Sciatic nerve (tissue), 2 donors: ENCODE measurements around the gene ACVRL1. TPM values are rescaled to one million over a fixed set of nuclear protein-coding genes. Genes with fewer than 3 reads are reported as not detected.

Source experiments
- ATAC-seq: fragments of 200-7000 bp; cut with Tn5 transposase; one replicate; pipeline ENCODE4 v1.9.1; 2020; ENCODE audit warnings: mild to moderate bottlenecking, moderate library complexity
- DNase-seq: peaks from one replicate; pipeline ENCODE4 v3.0.0-alpha.2; 2020; ENCODE audit warnings: low spot score
- intact Hi-C: fragments of 100-400 bp; cut with DNase I; formaldehyde crosslinking; loops from one replicate; pipeline ENCODE4 v1.14.2; 2022
- total RNA-seq: library from RNA; stranded (reverse); fragmentation: NEBNext Ultra II Directional; extraction: Animal tissue kit (Norgen Biotek cat#: 25700); gene quantifications from one replicate; pipeline ENCODE4 v1.2.1, GENCODE V29; 2021
- donor health status: DM: no; HTN: no; CAD: no.
- donor health status: DM: no; HTN: no; CAD: no.

The ACVRL1 gene
- total RNA-seq, 1 donor from 2014 or later, result 57.6 TPM

GRCh38 chr12:51926064-51926632, 18.8 kb downstream of the ACVRL1 start:
- no peak for ATAC-seq
- peak; percentile 57 for DNase-seq
- intact Hi-C loops, result no loop called here

DNA sequence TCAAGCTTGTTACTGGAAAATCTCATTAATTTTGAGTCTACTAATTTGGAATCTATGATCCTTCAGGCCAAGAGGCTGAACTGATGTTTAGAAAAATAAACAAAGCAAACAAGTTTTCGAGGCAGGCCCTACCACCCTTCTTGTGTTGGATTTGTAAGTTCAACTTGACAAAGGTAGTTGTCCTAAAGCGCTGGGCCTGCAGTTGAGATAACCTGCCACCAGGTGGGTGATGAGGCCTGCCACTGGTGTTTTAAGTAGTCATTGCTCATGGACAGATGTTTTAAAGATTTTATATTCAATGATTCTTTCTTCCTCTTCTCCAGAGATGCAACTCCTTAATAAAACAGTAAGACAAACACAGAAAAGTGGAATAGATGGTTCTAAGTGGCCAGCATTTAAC, 19.4 kb downstream of the ACVRL1 start:
- intact Hi-C loops, result no loop called here
- peak; percentile 30 for DNase-seq
- ATAC-seq, result no peak

GRCh38 chr12:51932218-51933076, 25.1 kb downstream of the ACVRL1 start:
- ATAC-seq, result peak; percentile 51
- DNase-seq, result peak; percentile 12
- intact Hi-C loops, result no loop called here

DNA sequence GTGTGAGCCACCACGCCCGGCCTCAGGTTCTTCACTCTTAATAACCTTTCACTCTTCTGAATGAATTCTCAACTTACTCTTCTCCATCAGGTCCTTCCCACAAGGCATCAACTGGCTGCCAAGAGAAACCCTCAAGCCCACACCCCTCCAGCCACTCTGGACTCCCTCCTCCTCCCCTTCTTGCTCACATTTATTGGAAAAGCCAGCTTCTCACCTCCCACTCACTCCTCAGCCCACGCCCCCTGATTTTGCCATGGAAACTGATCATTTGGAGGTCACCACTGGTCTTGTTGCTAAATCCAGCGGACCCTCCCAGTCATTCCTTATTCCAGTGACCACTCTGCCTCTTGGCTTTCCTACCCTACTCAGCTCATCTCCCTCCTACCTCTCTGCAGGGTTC, 26.8 kb downstream of the ACVRL1 start:
- no peak for DNase-seq
- no peak for ATAC-seq
- intact Hi-C loops, result no loop called here

DNA sequence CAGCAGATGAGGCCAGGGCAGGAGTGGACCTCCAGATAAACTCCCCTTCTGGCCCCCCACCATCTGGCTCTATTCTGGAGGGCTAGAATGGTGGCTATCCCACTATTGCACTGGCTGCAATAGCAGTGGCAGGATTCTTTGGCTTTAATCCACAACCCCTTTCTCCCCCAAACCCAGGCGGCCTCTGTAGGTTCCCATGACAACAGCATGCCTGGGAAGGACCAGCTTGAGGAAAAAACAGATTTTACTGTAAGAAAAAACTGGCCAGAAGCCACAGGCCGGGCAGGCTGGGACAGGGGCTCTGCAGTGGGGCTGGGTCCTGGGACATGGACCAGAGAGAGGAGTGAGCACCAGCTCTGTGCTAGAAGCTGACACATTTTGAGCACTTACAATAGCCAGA, 30.6 kb downstream of the ACVRL1 start:
- no peak for DNase-seq
- intact Hi-C loops, result no loop called here
- no peak for ATAC-seq

DNA sequence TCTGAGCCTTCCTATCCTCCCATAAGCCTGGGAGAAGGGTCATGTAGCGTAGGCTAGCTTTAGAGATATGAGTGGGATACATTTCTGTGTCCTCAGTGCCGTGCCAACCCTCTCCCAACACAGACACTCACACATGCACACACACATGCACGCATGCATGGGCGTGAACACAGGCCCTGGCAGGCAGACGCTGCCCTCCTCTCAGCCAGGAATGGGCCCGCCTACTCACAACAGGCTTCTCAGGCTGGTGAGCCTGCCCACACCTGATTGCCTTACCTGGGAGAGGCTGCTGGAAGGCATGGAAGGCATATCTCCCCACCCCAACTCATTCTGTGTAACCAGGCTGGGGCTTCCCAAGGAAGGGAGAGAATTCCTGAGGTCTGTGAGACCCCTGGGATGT, 31.4 kb downstream of the ACVRL1 start:
- DNase-seq, result no peak
- no peak for ATAC-seq

DNA sequence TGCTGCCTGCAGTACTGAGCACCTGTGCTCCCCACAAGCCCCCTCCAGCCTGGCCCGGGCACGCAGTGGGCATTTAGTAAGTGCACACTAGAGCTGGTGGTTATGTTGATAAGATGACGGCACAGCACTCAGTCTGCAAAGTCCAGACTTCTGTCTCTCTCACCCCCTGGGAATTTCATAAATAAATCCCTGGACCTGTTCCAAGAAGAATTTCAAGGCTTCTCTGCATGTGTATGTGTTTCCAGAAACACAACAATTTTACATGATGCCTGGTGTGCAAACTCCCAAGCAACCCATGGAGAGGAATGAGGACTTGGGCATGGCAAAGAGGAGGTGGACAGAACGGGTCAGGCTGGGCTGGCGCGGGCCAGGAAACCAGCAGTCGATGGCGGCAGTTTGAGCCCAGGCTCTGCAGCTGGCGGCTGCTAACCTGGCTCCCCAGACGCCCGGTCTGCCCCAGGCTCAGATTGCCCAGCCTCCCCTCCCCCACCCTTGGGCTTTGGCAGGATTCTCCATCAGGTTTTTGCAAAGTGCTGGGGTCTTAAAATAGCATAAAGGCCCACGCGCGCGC, 33.8 kb downstream of the ACVRL1 start:
- no peak for ATAC-seq
- intact Hi-C loops, result no loop called here
- DNase-seq, result no peak

More for the DNA sequence above, 31.4 kb downstream of the ACVRL1 start:
- intact Hi-C loops, result no loop called here

- ATAC-seq (no peak), DNase-seq (no peak)
- intact Hi-C loops, result no loop called here
Observed at GRCh38 chr12:51941604-51942003, 34.3 kb downstream of the ACVRL1 start.

DNA sequence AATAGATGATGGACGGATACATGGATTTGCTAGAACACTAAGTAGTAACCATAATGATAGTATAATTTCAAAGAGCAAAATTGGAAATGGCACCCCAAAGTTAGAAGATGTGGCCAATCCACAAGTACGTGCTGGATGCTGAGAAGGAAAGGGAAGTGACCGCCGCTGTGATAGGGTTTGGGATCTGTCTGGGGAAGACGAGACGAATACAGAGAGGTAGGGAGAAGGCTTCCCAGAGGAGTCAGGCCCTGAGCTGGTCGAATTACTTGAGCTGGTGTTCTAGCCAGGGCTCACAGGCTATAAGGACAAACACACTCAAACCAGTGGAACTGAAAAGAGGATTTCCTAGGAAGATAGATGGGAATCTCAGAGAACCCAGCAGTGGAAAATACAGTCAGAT, 34.8 kb downstream of the ACVRL1 start:
- intact Hi-C loops, result no loop called here
- ATAC-seq (no peak), DNase-seq (no peak)

GRCh38 chr12:51942501-51943000, 35.2 kb downstream of the ACVRL1 start:
- intact Hi-C loops, result no loop called here
- no peak for DNase-seq
- no peak for ATAC-seq

GRCh38 chr12:51943346-51943745, 36.0 kb downstream of the ACVRL1 start:
- DNase-seq (no peak), ATAC-seq (no peak)
- intact Hi-C loops, result no loop called here

- intact Hi-C loops, result no loop called here
Observed at GRCh38 chr12:51944608-51945233, 37.4 kb downstream of the ACVRL1 start.

GRCh38 chr12:51947246-51947996, 40.1 kb downstream of the ACVRL1 start:
- intact Hi-C loops, result no loop called here
- ATAC-seq, result no peak
- DNase-seq, result no peak

More at GRCh38 chr12:51944608-51945233, 37.4 kb downstream of the ACVRL1 start:
- DNase-seq (no peak), ATAC-seq (no peak)

DNA sequence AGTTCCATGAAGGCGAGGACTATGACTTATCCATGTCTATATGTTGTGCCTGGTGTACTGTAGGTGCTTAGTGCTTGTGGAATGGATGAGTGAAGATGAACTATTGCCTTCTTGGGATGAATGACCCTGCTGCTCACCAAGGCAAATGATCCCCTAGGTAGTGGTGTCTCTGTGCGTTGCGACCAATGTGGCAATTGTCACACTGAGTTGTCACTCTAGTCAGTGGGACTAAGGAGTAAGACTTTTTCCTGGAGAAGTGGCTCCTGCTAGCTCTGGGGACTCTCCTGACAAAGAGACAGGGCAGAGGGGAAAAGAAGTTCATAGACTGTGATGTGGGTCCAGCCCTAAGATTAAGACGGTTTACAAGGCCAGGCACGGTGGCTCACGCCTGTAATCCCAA, 40.8 kb downstream of the ACVRL1 start:
- intact Hi-C loops, result no loop called here
- ATAC-seq (no peak), DNase-seq (no peak)

DNA sequence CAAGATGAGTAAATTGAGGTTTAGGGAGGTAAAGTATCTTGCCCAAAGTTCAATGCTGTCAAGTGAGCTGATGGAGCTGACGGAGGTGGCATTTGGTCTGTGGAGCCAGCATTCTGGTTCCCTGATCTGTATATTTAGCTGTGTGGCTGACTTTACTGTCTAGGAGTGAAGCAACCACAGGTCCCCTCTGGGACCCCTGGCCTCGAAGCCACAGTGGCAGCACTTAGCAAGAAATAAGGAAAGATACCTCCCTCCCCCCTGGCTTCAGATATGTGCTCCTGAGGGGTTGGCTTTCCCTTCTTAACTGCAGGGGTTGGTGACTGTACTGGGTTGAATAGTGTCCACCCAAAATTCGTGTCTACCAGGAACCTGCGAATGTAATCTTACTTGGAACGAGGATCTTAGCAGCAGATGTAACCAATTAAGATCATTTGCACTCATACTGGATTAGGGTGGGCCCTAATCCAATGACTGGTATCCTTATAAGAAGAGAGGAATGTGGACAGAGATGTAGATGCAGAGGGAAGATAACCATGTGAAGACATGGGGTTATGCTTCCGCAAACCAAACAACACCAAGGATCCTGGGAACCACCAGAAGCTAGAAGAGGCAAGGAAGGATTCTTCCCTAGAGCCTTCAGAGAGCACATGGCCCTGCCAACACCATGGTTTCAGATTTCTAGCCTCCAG, 42.2 kb downstream of the ACVRL1 start:
- intact Hi-C loops, result no loop called here
- DNase-seq (no peak), ATAC-seq (no peak)

DNA sequence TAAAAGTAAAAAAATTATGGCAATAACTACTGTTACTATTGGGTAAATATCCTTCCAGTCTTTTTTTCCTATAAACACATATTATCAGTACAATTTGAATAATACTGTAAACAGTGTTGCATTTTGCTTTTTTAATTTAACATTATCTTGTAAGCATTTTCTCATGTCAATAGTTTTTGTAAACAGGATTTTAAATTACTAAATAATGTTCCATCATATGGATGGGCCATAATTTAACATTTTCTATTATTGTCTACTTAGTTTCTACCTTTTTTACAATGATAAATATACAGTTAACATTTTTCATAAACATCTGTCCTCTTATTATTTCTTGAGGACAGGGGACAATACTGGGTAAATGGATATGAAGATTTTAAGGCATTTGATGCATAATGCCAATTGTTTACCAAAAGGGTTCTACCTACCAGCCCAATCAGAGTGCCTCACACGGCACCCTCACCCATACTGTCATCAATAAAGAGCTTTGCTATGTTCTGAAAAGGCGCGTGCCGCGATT, 43.4 kb downstream of the ACVRL1 start:
- no peak for ATAC-seq
- DNase-seq, result no peak
- intact Hi-C loops, result no loop called here

GRCh38 chr12:51951199-51951842, 44.0 kb downstream of the ACVRL1 start, which contains the start of gene ACVR1B:
Gene ACVR1B (plus strand): TSS chr12:51951699. CDS start chr12:51951744, 45 bp downstream.
- DNase-seq (peak; percentile 96), ATAC-seq (peak; percentile 96)
- intact Hi-C loops, result no loop called here
